CD14-positive monocyte (primary cell): Measurements from ENCODE around the gene DCDC2. TPM values are rescaled to one million over a fixed set of nuclear protein-coding genes. Genes with fewer than 3 reads are reported as not detected.

Experiments
- DNase-seq, 3 donors: peaks; one replicate each; pipeline ENCODE4 v3.0.0-alpha.2; 2011 to 2022
- H2AFZ ChIP-seq: 2 replicates; pipeline ENCODE4 v1.6.0; 2012; ENCODE audit warnings: mild to moderate bottlenecking, low read depth, low read length, inconsistent platforms; ENCODE audit not compliant: insufficient read depth, poor library complexity, severe bottlenecking
- H3K27ac ChIP-seq, 2 donors: 1 replicate in 1 of 2; 2 replicates in 1 of 2; pipeline ENCODE4 v1.5.1; 2012 to 2013; ENCODE audit warnings: low read length in 2 of 2, control low read depth in 1 of 2, inconsistent platforms in 1 of 2, low read depth in 1 of 2, mild to moderate bottlenecking in 1 of 2
- H3K27me3 ChIP-seq, 2 donors: one replicate each; pipeline versions ENCODE4 v1.6.0 to v1.6.1; 2011 to 2013; ENCODE audit warnings: low read length in 2 of 2; ENCODE audit not compliant: control insufficient read depth in 2 of 2, insufficient read depth in 2 of 2
- H3K36me3 ChIP-seq, 2 donors: replicated peaks in 1 of 2; 1 replicate in 1 of 2; 2 replicates in 1 of 2; pipeline versions ENCODE4 v1.5.1 to v1.6.1; 2012 to 2013; ENCODE audit warnings: low read length in 2 of 2, control low read depth in 1 of 2, inconsistent platforms in 1 of 2, mild to moderate bottlenecking in 1 of 2; ENCODE audit not compliant: insufficient read depth in 2 of 2, control insufficient read depth in 1 of 2
- H3K4me1 ChIP-seq, 2 donors: 1 replicate in 1 of 2; 2 replicates in 1 of 2; pipeline versions ENCODE4 v1.5.1 to v1.6.1; 2012 to 2013; ENCODE audit warnings: low read length in 2 of 2, control low read depth in 1 of 2, inconsistent platforms in 1 of 2, mild to moderate bottlenecking in 1 of 2, moderate library complexity in 1 of 2; ENCODE audit not compliant: insufficient read depth in 2 of 2, control insufficient read depth in 1 of 2
- H3K4me2 ChIP-seq: replicated peaks from 2 replicates; pipeline ENCODE3; 2012; ENCODE audit warnings: low read length, moderate library complexity, mild to moderate bottlenecking; ENCODE audit not compliant: poor library complexity, severe bottlenecking; ENCODE audit errors: extremely low read depth
- H3K4me3 ChIP-seq, 3 experiments: fragments of 200-600 bp in 1 of 3; sonication (generic) in 1 of 3; replicated peaks in 1 of 3; 1 replicate in 2 of 3; 2 replicates in 1 of 3; pipeline ENCODE4 v1.5.1; 2011 to 2013; ENCODE audit warnings: low read length in 3 of 3, mild to moderate bottlenecking in 3 of 3, control low read depth in 2 of 3, low read depth in 2 of 3, inconsistent platforms in 1 of 3, moderate library complexity in 1 of 3
- H3K79me2 ChIP-seq: 2 replicates; pipeline ENCODE4 v1.6.0; 2012; ENCODE audit warnings: mild to moderate bottlenecking, control low read depth, inconsistent platforms, low read length, moderate library complexity; ENCODE audit not compliant: insufficient read depth
- H3K9ac ChIP-seq: 2 replicates; pipeline ENCODE4 v1.6.0; 2017; ENCODE audit warnings: low read length, mild to moderate bottlenecking; ENCODE audit not compliant: insufficient read depth, poor library complexity, severe bottlenecking
- H3K9me3 ChIP-seq, 2 donors: replicated peaks in 1 of 2; 1 replicate in 1 of 2; 2 replicates in 1 of 2; pipeline versions ENCODE4 v1.5.1 to v1.6.1; 2012 to 2013; ENCODE audit warnings: low read length in 2 of 2, control low read depth in 1 of 2; ENCODE audit not compliant: control insufficient read depth in 1 of 2, insufficient read depth in 1 of 2
- H4K20me1 ChIP-seq: 2 replicates; pipeline ENCODE4 v1.6.0; 2012; ENCODE audit warnings: mild to moderate bottlenecking, low read length, control low read depth, moderate library complexity; ENCODE audit not compliant: insufficient read depth
- H3K27ac Mint-ChIP-seq, 7 donors: one replicate each; pipeline ENCODE4 v1.8.0; 2020; ENCODE audit warnings: mild to moderate bottlenecking in 7 of 7, mixed read lengths in 7 of 7, moderate library complexity in 6 of 7, inconsistent platforms in 2 of 7
- H3K27me3 Mint-ChIP-seq, 3 donors: one replicate each; pipeline ENCODE4 v1.8.0; 2021 to 2022; ENCODE audit warnings: low read depth in 3 of 3, mild to moderate bottlenecking in 3 of 3, mixed read lengths in 3 of 3, moderate library complexity in 3 of 3, inconsistent platforms in 1 of 3
- H3K36me3 Mint-ChIP-seq, 2 donors: one replicate each; pipeline ENCODE4 v1.8.0; 2020; ENCODE audit warnings: mixed read lengths in 2 of 2, inconsistent platforms in 1 of 2, mild to moderate bottlenecking in 1 of 2
- H3K4me1 Mint-ChIP-seq: one replicate; pipeline ENCODE4 v1.8.0; 2020; ENCODE audit warnings: mild to moderate bottlenecking, mixed read lengths
- H3K4me3 Mint-ChIP-seq, 2 donors: one replicate each; pipeline ENCODE4 v1.8.0; 2020; ENCODE audit warnings: mild to moderate bottlenecking in 2 of 2, mixed read lengths in 2 of 2, moderate library complexity in 1 of 2
- H3K9me3 Mint-ChIP-seq, 7 donors: one replicate each; pipeline ENCODE4 v1.8.0; 2020 to 2022; ENCODE audit warnings: mixed read lengths in 7 of 7, mild to moderate bottlenecking in 6 of 7, moderate library complexity in 6 of 7, inconsistent platforms in 2 of 7
- WGBS: methylation state at CpG from one replicate; pipeline ENCODE4 v1.1.5; 2013; ENCODE audit warnings: missing lambda C conversion rate; ENCODE audit not compliant: insufficient coverage; 5-methylcytosine and 5-hydroxymethylcytosine counted together
- intact Hi-C, 2 donors: fragments of 100-400 bp; cut with micrococcal nuclease; formaldehyde crosslinking; loops; one replicate each; pipeline versions ENCODE4 v1.15.0 to v1.15.1; 2023
- polyA plus RNA-seq, 3 donors: library from polyadenylated mRNA; depleted of rRNA in 1 of 3; unstranded in 2 of 3; stranded (reverse) in 1 of 3; fragments of 300-500 nt in 2 of 3; fragments of >200 nt in 1 of 3; fragmentation: Illumina TruSeq in 2 of 3; gene quantifications; 1 replicate in 2 of 3; 2 replicates in 1 of 3; pipeline ENCODE4 v1.2.3, GENCODE V29; 2012 to 2021
- TF ChIP-seq, protein P1 (sequence below): fragments of 200-600 bp; IDR thresholded peaks from one replicate; pipeline ENCODE4 v1.8.0; 2022; ENCODE audit warnings: antibody characterized with exemption, mild to moderate bottlenecking

Gene DCDC2
- polyA plus RNA-seq, 3 donors = not detected

DNA sequence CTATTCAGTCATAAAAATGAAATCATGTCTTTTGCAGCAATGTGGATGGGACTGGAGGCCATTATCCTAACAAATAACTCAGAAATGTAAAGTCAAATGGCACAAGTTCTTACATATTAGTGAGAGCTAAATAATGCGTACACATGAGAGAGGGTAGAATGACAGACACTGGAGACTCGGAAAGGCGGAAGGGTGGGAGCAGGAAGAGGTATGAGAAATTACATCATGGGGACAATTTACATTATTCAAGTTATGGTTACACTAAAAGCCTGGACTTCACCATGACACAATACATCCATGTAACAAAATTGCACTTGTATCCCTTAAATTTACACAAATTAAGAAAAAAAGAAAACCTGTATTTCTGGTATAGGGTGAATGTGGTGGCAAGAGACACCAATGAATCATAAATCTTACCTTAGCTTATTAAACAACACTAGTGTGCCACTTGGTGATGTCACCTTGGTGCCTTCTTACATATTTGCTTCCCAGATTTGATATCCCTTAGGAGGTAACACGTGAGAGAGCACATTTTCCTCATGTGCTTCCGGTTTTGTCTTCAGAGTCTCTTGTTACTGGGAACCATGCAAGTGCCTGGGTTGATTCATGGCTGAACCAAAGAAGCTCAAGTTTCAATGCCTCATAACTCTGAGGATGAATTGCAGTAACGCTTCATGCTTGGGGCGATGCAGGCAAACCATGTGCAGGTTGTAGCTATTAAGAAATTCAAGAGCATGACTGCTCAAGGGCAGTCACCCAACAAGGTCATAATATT is 84.6 kb downstream of the DCDC2 start:
- H3K4me3 ChIP-seq = no peak overlapping the region
- WGBS = 54% methylated on average over 3 of the region's 7 CpGs
- H3K4me2 ChIP-seq = no peak overlapping the region
- intact Hi-C loops = no loop called here
- no peaks in the 10 kb centered on the region for H3K9me3 Mint-ChIP-seq
- H2AFZ ChIP-seq = no peak overlapping the region
- H3K27me3 Mint-ChIP-seq = peaks cover 2 to 3% (median 2%) of the 10 kb centered on the region in 3 donors
- no peak for DNase-seq
- TF ChIP-seq, protein P1, sequence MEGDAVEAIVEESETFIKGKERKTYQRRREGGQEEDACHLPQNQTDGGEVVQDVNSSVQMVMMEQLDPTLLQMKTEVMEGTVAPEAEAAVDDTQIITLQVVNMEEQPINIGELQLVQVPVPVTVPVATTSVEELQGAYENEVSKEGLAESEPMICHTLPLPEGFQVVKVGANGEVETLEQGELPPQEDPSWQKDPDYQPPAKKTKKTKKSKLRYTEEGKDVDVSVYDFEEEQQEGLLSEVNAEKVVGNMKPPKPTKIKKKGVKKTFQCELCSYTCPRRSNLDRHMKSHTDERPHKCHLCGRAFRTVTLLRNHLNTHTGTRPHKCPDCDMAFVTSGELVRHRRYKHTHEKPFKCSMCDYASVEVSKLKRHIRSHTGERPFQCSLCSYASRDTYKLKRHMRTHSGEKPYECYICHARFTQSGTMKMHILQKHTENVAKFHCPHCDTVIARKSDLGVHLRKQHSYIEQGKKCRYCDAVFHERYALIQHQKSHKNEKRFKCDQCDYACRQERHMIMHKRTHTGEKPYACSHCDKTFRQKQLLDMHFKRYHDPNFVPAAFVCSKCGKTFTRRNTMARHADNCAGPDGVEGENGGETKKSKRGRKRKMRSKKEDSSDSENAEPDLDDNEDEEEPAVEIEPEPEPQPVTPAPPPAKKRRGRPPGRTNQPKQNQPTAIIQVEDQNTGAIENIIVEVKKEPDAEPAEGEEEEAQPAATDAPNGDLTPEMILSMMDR = no peak
- H3K4me1 ChIP-seq = no peaks in the 10 kb centered on the region
- H3K36me3 Mint-ChIP-seq = no peaks in the 10 kb centered on the region
- H4K20me1 ChIP-seq = no peaks in the 10 kb centered on the region
- no peaks in the 10 kb centered on the region for H3K79me2 ChIP-seq
- H3K27me3 ChIP-seq = no peaks in the 10 kb centered on the region
- no peak overlapping the region for H3K4me3 Mint-ChIP-seq
- H3K36me3 ChIP-seq = no peaks in the 10 kb centered on the region
- H3K27ac Mint-ChIP-seq = no peak overlapping the region
- no peak overlapping the region for H3K9ac ChIP-seq
- H3K4me1 Mint-ChIP-seq = no peaks in the 10 kb centered on the region
- no peaks in the 10 kb centered on the region for H3K9me3 ChIP-seq
- no peak overlapping the region for H3K27ac ChIP-seq

- no peaks in the 10 kb centered on the region for H3K4me1 ChIP-seq
- Mint-ChIP-seq H3K27ac (no peak overlapping the region), H3K9me3 (no peaks in the 10 kb centered on the region), H3K4me3 (no peak overlapping the region), H3K27me3 (peaks cover 2 to 3% (median 2%) of the 10 kb centered on the region in 3 donors), H3K36me3 (no peaks in the 10 kb centered on the region), H3K4me1 (no peaks in the 10 kb centered on the region)
- H3K9me3 ChIP-seq = no peaks in the 10 kb centered on the region
- DNase-seq = no peak
- no peak overlapping the region for H2AFZ ChIP-seq
- H3K4me3 ChIP-seq = no peak overlapping the region
- H3K27ac ChIP-seq = no peak overlapping the region
- no peaks in the 10 kb centered on the region for H3K79me2 ChIP-seq
- H3K9ac ChIP-seq = no peak overlapping the region
- TF ChIP-seq, protein P1 = no peak
- no peaks in the 10 kb centered on the region for H3K36me3 ChIP-seq
- no peak overlapping the region for H3K4me2 ChIP-seq
- no peaks in the 10 kb centered on the region for H3K27me3 ChIP-seq
- intact Hi-C loops = no loop called here
- no peaks in the 10 kb centered on the region for H4K20me1 ChIP-seq
These were observed 85.3 kb downstream of the DCDC2 start for GRCh38 chr6:24272553-24272952.
